Astrocyte (in vitro differentiated cells and primary cell): ENCODE data around the gene STPG3.

Experiments used
- EZH2 ChIP-seq: IDR thresholded peaks from 2 replicates; pipeline ENCODE4 v1.6.1; 2012; ENCODE audit warnings: mild to moderate bottlenecking, low read length, inconsistent platforms; ENCODE audit not compliant: insufficient read depth
- TF ChIP-seq, protein P1 (sequence below): IDR thresholded peaks from 2 replicates; pipeline ENCODE4 v1.5.1; 2011; ENCODE audit warnings: low read depth, mild to moderate bottlenecking, inconsistent platforms, low read length, moderate library complexity; ENCODE audit not compliant: insufficient read depth

- no peak for TF ChIP-seq EZH2
- TF ChIP-seq, protein P1, sequence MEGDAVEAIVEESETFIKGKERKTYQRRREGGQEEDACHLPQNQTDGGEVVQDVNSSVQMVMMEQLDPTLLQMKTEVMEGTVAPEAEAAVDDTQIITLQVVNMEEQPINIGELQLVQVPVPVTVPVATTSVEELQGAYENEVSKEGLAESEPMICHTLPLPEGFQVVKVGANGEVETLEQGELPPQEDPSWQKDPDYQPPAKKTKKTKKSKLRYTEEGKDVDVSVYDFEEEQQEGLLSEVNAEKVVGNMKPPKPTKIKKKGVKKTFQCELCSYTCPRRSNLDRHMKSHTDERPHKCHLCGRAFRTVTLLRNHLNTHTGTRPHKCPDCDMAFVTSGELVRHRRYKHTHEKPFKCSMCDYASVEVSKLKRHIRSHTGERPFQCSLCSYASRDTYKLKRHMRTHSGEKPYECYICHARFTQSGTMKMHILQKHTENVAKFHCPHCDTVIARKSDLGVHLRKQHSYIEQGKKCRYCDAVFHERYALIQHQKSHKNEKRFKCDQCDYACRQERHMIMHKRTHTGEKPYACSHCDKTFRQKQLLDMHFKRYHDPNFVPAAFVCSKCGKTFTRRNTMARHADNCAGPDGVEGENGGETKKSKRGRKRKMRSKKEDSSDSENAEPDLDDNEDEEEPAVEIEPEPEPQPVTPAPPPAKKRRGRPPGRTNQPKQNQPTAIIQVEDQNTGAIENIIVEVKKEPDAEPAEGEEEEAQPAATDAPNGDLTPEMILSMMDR, result no peak
These were observed 20.6 kb downstream of the STPG3 start for GRCh38 chr9:137271696-137272076.
